ENCODE results near the gene SMOC1. TPM values are rescaled to one million over a fixed set of nuclear protein-coding genes. Genes with fewer than 3 reads are reported as not detected.

SMOC1 gene
- total and polyA plus RNA-seq, 2 donors (not counting 1 experiment from before 2014, with no cell fraction given): 0.06 TPM; not detected in 1

DNA sequence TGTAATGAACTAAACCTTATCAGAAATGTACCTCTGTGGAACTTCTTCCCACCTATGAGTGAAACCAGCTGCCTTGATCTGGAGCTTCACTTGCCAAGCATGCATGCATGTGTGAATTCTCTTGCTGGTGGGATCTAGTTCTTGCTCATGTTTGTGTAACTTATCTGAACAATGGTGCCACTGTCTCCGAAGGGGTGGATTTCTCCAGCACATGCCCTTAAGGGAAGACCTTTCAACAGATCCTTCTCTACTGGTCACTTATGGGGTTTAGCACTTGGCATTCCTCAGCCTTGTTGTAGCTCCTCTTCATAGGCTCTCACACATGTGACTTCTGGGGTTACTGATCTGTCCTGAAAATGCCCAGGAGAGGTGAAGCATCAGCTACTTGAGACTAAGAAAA is 25.0 kb downstream of the SMOC1 start:
- Histone ChIP-seq H3K9ac (ENCODE audit: insufficient read depth, low read length) (no peak overlapping the region), H3K9me3 (ENCODE audit: control insufficient read depth, insufficient read depth, low read depth, low read length) (no peaks in the 10 kb centered on the region), H3K27ac (ENCODE audit: insufficient read depth, low read length) (no peak overlapping the region), H4K20me1 (ENCODE audit: control insufficient read depth, extremely low read depth, insufficient read depth, low read length) (no peaks in the 10 kb centered on the region), H3K79me2 (ENCODE audit: control insufficient read depth, insufficient read depth, low read length) (no peaks in the 10 kb centered on the region), H2AFZ (ENCODE audit: low read length) (no peak overlapping the region), H3K36me3 (ENCODE audit: control insufficient read depth, insufficient read depth, low read length) (no peaks in the 10 kb centered on the region), H3K27me3 (ENCODE audit: control insufficient read depth, insufficient read depth, low read length) (no peaks in the 10 kb centered on the region), H3K4me2 (ENCODE audit: extremely low read depth, insufficient read depth, low read length) (no peak overlapping the region), H3K4me1 (ENCODE audit: control insufficient read depth, extremely low read depth, insufficient read depth, low read length) (no peaks in the 10 kb centered on the region), H3K4me3 (replicated peaks in 1 of 4; ENCODE audit: control extremely low read depth in 1 of 4, insufficient read depth in 1 of 4, low read depth in 3 of 4, low read length in 4 of 4) (no peak overlapping the region)
- TF ChIP-seq EZH2 (IDR thresholded peaks at IDR 0.05; ENCODE audit: low read length, missing control alignments): no peak
- TF ChIP-seq, protein P1, sequence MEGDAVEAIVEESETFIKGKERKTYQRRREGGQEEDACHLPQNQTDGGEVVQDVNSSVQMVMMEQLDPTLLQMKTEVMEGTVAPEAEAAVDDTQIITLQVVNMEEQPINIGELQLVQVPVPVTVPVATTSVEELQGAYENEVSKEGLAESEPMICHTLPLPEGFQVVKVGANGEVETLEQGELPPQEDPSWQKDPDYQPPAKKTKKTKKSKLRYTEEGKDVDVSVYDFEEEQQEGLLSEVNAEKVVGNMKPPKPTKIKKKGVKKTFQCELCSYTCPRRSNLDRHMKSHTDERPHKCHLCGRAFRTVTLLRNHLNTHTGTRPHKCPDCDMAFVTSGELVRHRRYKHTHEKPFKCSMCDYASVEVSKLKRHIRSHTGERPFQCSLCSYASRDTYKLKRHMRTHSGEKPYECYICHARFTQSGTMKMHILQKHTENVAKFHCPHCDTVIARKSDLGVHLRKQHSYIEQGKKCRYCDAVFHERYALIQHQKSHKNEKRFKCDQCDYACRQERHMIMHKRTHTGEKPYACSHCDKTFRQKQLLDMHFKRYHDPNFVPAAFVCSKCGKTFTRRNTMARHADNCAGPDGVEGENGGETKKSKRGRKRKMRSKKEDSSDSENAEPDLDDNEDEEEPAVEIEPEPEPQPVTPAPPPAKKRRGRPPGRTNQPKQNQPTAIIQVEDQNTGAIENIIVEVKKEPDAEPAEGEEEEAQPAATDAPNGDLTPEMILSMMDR (conservative IDR thresholded peaks at IDR 0.05 in 1 of 2, IDR thresholded peaks at IDR 0.05 in 1 of 2; ENCODE audit: low read depth in 1 of 2, low read length in 2 of 2): no peak
- no peak for DNase-seq (ENCODE audit: low read depth in 2 of 2)

DNA sequence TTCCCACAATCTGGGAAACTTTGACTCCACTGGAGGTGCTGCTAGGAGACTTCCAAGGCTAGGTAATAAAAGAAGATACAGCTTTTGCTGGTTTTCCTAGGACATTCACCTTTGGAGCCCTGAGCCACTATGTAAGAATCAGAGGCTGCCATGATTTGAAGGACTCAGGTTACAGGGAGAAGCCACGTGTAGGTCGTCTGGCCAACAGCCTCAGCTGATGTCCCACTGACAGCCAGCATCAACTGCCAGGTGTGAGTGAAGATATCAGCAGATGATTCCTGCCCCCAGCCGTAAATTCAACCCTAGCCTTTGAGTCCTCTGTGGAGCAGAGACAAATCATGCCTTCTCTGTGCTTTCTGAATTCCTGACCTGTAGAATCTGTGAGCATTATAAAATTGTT is 27.0 kb downstream of the SMOC1 start:
- Histone ChIP-seq H3K4me3 (replicated peaks in 1 of 4; ENCODE audit: control extremely low read depth in 1 of 4, insufficient read depth in 1 of 4, low read depth in 3 of 4, low read length in 4 of 4) (no peak overlapping the region), H2AFZ (ENCODE audit: low read length) (no peak overlapping the region), H3K79me2 (ENCODE audit: control insufficient read depth, insufficient read depth, low read length) (no peaks in the 10 kb centered on the region), H4K20me1 (ENCODE audit: control insufficient read depth, extremely low read depth, insufficient read depth, low read length) (no peaks in the 10 kb centered on the region), H3K9me3 (ENCODE audit: control insufficient read depth, insufficient read depth, low read depth, low read length) (no peaks in the 10 kb centered on the region), H3K4me2 (ENCODE audit: extremely low read depth, insufficient read depth, low read length) (no peak overlapping the region), H3K9ac (ENCODE audit: insufficient read depth, low read length) (no peak overlapping the region), H3K27me3 (ENCODE audit: control insufficient read depth, insufficient read depth, low read length) (no peaks in the 10 kb centered on the region), H3K27ac (ENCODE audit: insufficient read depth, low read length) (no peak overlapping the region), H3K4me1 (ENCODE audit: control insufficient read depth, extremely low read depth, insufficient read depth, low read length) (no peaks in the 10 kb centered on the region), H3K36me3 (ENCODE audit: control insufficient read depth, insufficient read depth, low read length) (no peaks in the 10 kb centered on the region)
- TF ChIP-seq EZH2 (IDR thresholded peaks at IDR 0.05; ENCODE audit: low read length, missing control alignments): no peak
- TF ChIP-seq, protein P1 (conservative IDR thresholded peaks at IDR 0.05 in 1 of 2, IDR thresholded peaks at IDR 0.05 in 1 of 2; ENCODE audit: low read depth in 1 of 2, low read length in 2 of 2): no peak
- no peak for DNase-seq (ENCODE audit: low read depth in 2 of 2)

DNA sequence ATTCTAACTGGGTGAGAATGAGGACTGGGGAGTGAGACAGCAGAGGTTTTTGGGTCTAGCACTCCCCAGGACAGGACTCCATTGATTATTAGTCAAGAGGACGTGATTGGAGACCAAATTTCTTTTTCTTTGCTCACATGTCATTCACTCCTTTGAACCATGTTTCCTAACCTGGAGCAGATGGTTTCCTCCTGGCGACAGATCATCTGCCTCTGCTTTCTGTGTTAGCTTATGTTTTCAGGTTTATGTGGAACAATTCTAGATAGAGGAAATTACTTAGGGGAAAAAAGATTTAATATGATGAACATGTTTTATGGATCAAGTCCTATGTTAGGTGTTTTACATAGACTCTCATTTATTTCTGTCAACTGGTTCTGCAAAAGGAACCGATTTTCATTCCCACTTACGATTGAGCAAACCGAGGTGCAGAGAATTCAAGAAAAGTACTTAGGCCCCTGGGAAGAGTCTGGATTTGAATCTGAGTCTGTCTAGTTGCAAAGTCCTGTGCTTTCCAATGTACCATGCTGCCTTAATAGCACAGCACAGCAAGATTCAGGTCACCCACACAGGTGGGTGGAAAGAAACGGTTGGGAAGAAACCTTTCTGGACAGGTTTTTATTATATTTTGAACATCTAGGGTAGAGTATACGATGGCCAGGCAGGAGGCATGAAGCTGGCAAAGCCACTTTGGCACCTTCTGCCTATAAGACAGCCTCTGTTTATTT is 30.8 kb downstream of the SMOC1 start:
- Histone ChIP-seq H2AFZ (ENCODE audit: low read length) (no peak overlapping the region), H3K9ac (ENCODE audit: insufficient read depth, low read length) (no peak overlapping the region), H3K79me2 (ENCODE audit: control insufficient read depth, insufficient read depth, low read length) (no peaks in the 10 kb centered on the region), H3K9me3 (ENCODE audit: control insufficient read depth, insufficient read depth, low read depth, low read length) (no peaks in the 10 kb centered on the region), H3K36me3 (ENCODE audit: control insufficient read depth, insufficient read depth, low read length) (no peaks in the 10 kb centered on the region), H3K4me1 (ENCODE audit: control insufficient read depth, extremely low read depth, insufficient read depth, low read length) (no peaks in the 10 kb centered on the region), H3K27ac (ENCODE audit: insufficient read depth, low read length) (no peak overlapping the region), H3K4me3 (replicated peaks in 1 of 4; ENCODE audit: control extremely low read depth in 1 of 4, insufficient read depth in 1 of 4, low read depth in 3 of 4, low read length in 4 of 4) (no peak overlapping the region), H3K27me3 (ENCODE audit: control insufficient read depth, insufficient read depth, low read length) (no peaks in the 10 kb centered on the region), H4K20me1 (ENCODE audit: control insufficient read depth, extremely low read depth, insufficient read depth, low read length) (no peaks in the 10 kb centered on the region), H3K4me2 (ENCODE audit: extremely low read depth, insufficient read depth, low read length) (no peak overlapping the region)
- TF ChIP-seq, protein P1 (conservative IDR thresholded peaks at IDR 0.05 in 1 of 2, IDR thresholded peaks at IDR 0.05 in 1 of 2; ENCODE audit: low read depth in 1 of 2, low read length in 2 of 2): no peak
- no peak for TF ChIP-seq EZH2 (IDR thresholded peaks at IDR 0.05; ENCODE audit: low read length, missing control alignments)
- no peak for DNase-seq (ENCODE audit: low read depth in 2 of 2)

All from fibroblast of lung (primary cell).